HUES6 (cell line): ENCODE results near the gene UBAC2.

Experiments used
- H3K27ac ChIP-seq: 2 replicates; pipeline ENCODE4 v1.7.0; 2013; ENCODE audit warnings: low read depth, mild to moderate bottlenecking, low read length, inconsistent platforms
- H3K27me3 ChIP-seq: 2 replicates; pipeline ENCODE4 v1.6.1; 2013; ENCODE audit warnings: low read length; ENCODE audit not compliant: control insufficient read depth, insufficient read depth
- H3K36me3 ChIP-seq: 2 replicates; pipeline ENCODE4 v1.6.1; 2013; ENCODE audit warnings: low read length; ENCODE audit not compliant: control insufficient read depth, insufficient read depth
- H3K4me1 ChIP-seq: 2 replicates; pipeline ENCODE4 v1.6.1; 2013; ENCODE audit warnings: low read length; ENCODE audit not compliant: control insufficient read depth, insufficient read depth
- H3K4me3 ChIP-seq: 2 replicates; pipeline ENCODE4 v1.5.1; 2013; ENCODE audit warnings: low read depth, low read length
- H3K9ac ChIP-seq: one replicate; pipeline ENCODE4 v1.6.1; 2013; ENCODE audit warnings: mild to moderate bottlenecking, low read length
- H3K9me3 ChIP-seq: 2 replicates; pipeline ENCODE4 v1.6.1; 2013; ENCODE audit warnings: low read depth, low read length; ENCODE audit not compliant: control insufficient read depth, insufficient read depth

UBAC2 gene

GRCh38 chr13:99339230-99339721 lies 138.6 kb downstream of the UBAC2 start:
- Histone ChIP-seq H3K27me3 (no peaks in the 10 kb centered on the region), H3K36me3 (peaks cover 43% of the 10 kb centered on the region), H3K4me1 (no peaks in the 10 kb centered on the region), H3K27ac (no peak overlapping the region), H3K9me3 (no peaks in the 10 kb centered on the region), H3K9ac (no peak overlapping the region), H3K4me3 (no peak overlapping the region)

GRCh38 chr13:99339736-99340397 lies 139.2 kb downstream of the UBAC2 start:
- H3K27me3 ChIP-seq = no peaks in the 10 kb centered on the region

GRCh38 chr13:99340638-99341037 lies 140.0 kb downstream of the UBAC2 start:
- Histone ChIP-seq H3K27ac (no peak overlapping the region), H3K9me3 (no peaks in the 10 kb centered on the region), H3K4me3 (no peak overlapping the region), H3K9ac (no peak overlapping the region), H3K27me3 (no peaks in the 10 kb centered on the region), H3K36me3 (peaks cover 48% of the 10 kb centered on the region), H3K4me1 (no peaks in the 10 kb centered on the region)

More at GRCh38 chr13:99339736-99340397, 139.2 kb downstream of the UBAC2 start:
- Histone ChIP-seq H3K9me3 (no peaks in the 10 kb centered on the region), H3K4me1 (no peaks in the 10 kb centered on the region), H3K9ac (no peak overlapping the region), H3K36me3 (peaks cover 43% of the 10 kb centered on the region), H3K27ac (no peak overlapping the region), H3K4me3 (no peak overlapping the region)

GRCh38 chr13:99341969-99342722 lies 141.5 kb downstream of the UBAC2 start:
- H3K27ac ChIP-seq = no peak overlapping the region
- H3K9ac ChIP-seq = no peak overlapping the region
- H3K27me3 ChIP-seq = no peaks in the 10 kb centered on the region
- no peaks in the 10 kb centered on the region for H3K4me1 ChIP-seq
- no peaks in the 10 kb centered on the region for H3K9me3 ChIP-seq
- no peak overlapping the region for H3K4me3 ChIP-seq
- peaks cover 48% of the 10 kb centered on the region for H3K36me3 ChIP-seq

GRCh38 chr13:99342723-99343315 lies 142.2 kb downstream of the UBAC2 start:
- Histone ChIP-seq H3K4me3 (no peak overlapping the region), H3K9me3 (no peaks in the 10 kb centered on the region), H3K36me3 (peaks cover 54% of the 10 kb centered on the region), H3K4me1 (no peaks in the 10 kb centered on the region), H3K9ac (no peak overlapping the region), H3K27me3 (no peaks in the 10 kb centered on the region), H3K27ac (no peak overlapping the region)

- Histone ChIP-seq H3K4me1 (no peaks in the 10 kb centered on the region), H3K9ac (no peak overlapping the region), H3K27me3 (no peaks in the 10 kb centered on the region), H3K36me3 (peaks cover 61% of the 10 kb centered on the region), H3K27ac (no peak overlapping the region), H3K9me3 (no peaks in the 10 kb centered on the region), H3K4me3 (no peak overlapping the region)
Measured at GRCh38 chr13:99344610-99345208, 144.1 kb downstream of the UBAC2 start.

- peaks cover 55% of the 10 kb centered on the region for H3K36me3 ChIP-seq
- H3K9me3 ChIP-seq = no peaks in the 10 kb centered on the region
- H3K9ac ChIP-seq = no peak overlapping the region
- H3K4me3 ChIP-seq = no peak overlapping the region
- no peaks in the 10 kb centered on the region for H3K27me3 ChIP-seq
- H3K4me1 ChIP-seq = no peaks in the 10 kb centered on the region
- H3K27ac ChIP-seq = no peak overlapping the region
Measured at GRCh38 chr13:99345345-99345744, 144.7 kb downstream of the UBAC2 start.

GRCh38 chr13:99346335-99347042 lies 145.8 kb downstream of the UBAC2 start:
- Histone ChIP-seq H3K36me3 (peaks cover 45% of the 10 kb centered on the region), H3K4me1 (no peaks in the 10 kb centered on the region), H3K9me3 (no peaks in the 10 kb centered on the region), H3K27ac (no peak overlapping the region), H3K27me3 (no peaks in the 10 kb centered on the region), H3K9ac (no peak overlapping the region), H3K4me3 (no peak overlapping the region)

GRCh38 chr13:99347335-99347878 lies 146.8 kb downstream of the UBAC2 start:
- H3K9me3 ChIP-seq = no peaks in the 10 kb centered on the region
- no peak overlapping the region for H3K27ac ChIP-seq
- no peak overlapping the region for H3K4me3 ChIP-seq
- H3K36me3 ChIP-seq = peaks cover 35% of the 10 kb centered on the region
- H3K4me1 ChIP-seq = no peaks in the 10 kb centered on the region
- no peaks in the 10 kb centered on the region for H3K27me3 ChIP-seq
- no peak overlapping the region for H3K9ac ChIP-seq

GRCh38 chr13:99347911-99348451 lies 147.3 kb downstream of the UBAC2 start:
- H3K36me3 ChIP-seq = peaks cover 30% of the 10 kb centered on the region

More at GRCh38 chr13:99347911-99348451, 147.3 kb downstream of the UBAC2 start:
- Histone ChIP-seq H3K4me1 (no peaks in the 10 kb centered on the region), H3K4me3 (no peak overlapping the region), H3K27me3 (no peaks in the 10 kb centered on the region), H3K9me3 (no peaks in the 10 kb centered on the region), H3K9ac (no peak overlapping the region), H3K27ac (no peak overlapping the region)
